Left lobe of liver (tissue), 2 donors: Measurements from ENCODE around the gene OPCML. TPM values are rescaled to one million over a fixed set of nuclear protein-coding genes. Genes with fewer than 3 reads are reported as not detected.

Experiments
- ATAC-seq: fragments of 200-7000 bp; cut with Tn5 transposase; one replicate; pipeline ENCODE4 v1.9.1; 2020; ENCODE audit warnings: mild to moderate bottlenecking, moderate library complexity
- DNase-seq: peaks from one replicate; pipeline ENCODE4 v3.0.0-alpha.2; 2020; ENCODE audit warnings: low spot score
- total RNA-seq: library from RNA; stranded (reverse); gene quantifications from one replicate; pipeline ENCODE4 v1.2.1, GENCODE V29; 2021
- donor health status: DM: no; HTN: no; CAD: no; lungs with moderate emphysema.
- donor health status: DM: no; HTN: yes; CAD: no.

OPCML gene
- total RNA-seq, 1 donor from 2014 or later = 0.05 TPM

- no peak for ATAC-seq
- no peak for DNase-seq
Measured at GRCh38 chr11:132556316-132556715, 976.0 kb downstream of the OPCML start.

DNA sequence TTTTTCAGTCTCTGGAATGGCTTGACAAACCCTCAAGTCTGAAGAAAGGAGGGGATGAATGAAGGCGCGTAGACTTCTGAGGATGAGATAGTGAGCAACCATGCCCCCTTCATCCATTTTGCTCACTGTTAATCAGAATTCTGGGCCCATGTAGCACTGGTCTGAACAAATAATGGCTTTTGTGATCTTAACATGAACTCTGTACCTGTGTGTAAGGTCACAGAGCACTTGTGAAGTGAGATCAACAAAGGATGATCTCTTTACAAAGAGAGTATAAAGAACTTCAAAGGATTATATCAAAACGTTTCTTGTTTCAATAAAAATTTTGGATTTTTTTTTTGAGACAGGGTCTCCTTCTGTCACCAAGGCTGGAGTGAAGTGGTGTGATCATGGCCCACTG lies 976.7 kb downstream of the OPCML start:
- ATAC-seq = no peak
- DNase-seq = no peak

DNA sequence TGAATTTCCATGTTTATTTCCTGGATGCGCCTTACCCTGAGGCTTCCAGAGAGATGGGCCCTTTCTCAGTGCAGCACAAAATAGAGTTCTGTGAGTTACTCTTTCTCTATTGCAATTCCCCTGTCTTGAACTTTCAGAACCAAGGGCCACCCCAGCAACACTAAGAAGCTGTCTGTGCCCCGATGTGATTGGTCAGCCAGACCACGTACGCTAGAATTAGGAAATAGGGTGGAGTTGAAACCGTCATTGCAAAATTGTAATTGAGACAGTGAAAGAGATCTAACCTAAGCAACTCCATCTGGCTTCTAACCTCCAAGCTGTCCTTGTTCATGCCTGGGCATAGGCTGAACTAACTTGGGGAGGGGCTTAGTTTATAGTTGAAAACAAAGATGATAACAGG lies 981.3 kb downstream of the OPCML start:
- DNase-seq = no peak

DNA sequence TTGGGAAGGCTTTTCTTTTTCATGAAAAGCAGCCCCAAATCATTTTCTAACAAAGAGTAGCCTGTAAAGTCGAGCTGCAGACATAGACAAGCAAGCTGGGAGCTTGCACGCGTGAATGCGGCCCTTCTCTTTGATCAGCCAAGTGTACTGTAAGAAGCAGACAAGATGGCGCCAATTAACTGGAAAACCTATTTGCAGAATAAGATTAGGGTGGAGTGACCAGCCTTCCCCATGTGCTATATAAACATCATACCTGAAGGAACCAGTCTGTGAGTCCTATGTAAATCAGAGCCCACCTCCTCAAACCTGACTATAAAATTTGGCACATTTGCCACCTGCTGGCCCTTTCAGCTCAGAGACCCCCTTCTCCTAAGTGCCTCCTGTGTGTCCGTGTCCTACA lies 982.7 kb downstream of the OPCML start:
- ATAC-seq = no peak
- DNase-seq = no peak

More for the DNA sequence above, 981.3 kb downstream of the OPCML start:
- ATAC-seq = no peak

DNA sequence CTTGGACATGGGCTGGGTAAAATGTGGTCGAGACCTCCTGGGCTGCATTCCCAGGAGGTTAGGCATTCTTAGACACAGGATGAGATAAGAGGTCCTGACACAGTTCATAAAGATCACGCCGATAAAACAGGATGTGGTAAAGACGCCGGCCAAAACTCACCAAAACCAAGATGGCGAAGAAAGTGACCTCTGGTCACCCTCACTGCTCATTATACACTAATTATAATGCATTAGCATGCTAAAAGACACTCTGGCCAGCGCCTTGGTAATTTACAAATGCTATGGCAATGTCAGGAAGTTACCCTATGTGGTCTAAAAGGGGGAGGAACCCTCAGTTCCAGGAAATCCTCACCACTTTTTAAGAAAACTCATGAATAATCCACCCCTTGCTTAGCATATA lies 983.3 kb downstream of the OPCML start:
- ATAC-seq (no peak), DNase-seq (no peak)

- no peak for ATAC-seq
- DNase-seq = no peak
Measured at GRCh38 chr11:132544007-132544406, 988.3 kb downstream of the OPCML start.

DNA sequence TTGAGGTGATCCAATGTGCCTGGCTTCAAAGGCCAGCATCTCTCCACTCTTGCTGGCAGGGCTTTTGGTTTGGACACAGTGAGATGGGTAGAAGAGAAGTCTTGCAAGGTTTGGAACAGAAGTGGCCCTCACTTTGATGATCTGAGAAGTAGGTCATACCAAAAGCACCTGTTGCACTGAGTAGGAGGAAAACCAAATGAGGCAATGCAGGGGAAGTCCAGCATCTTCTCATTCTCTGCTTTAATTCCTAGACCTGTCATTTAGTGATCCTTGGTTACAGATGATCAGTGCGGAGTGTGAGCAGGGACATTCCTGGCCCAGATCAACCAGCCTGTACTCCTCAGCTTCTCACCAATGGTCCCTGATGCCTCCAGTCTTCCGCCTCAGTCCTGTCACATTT lies 990.5 kb downstream of the OPCML start:
- no peak for ATAC-seq
- no peak for DNase-seq

- ATAC-seq = no peak
- DNase-seq = no peak
Measured at GRCh38 chr11:132540581-132540980, 991.7 kb downstream of the OPCML start.

- DNase-seq (no peak), ATAC-seq (no peak)
Measured at GRCh38 chr11:132539590-132540368, 992.5 kb downstream of the OPCML start.

- ATAC-seq (no peak), DNase-seq (no peak)
Measured at GRCh38 chr11:132538642-132539041, 993.7 kb downstream of the OPCML start.

GRCh38 chr11:132535830-132536229 lies 996.5 kb downstream of the OPCML start:
- no peak for ATAC-seq
- no peak for DNase-seq

GRCh38 chr11:132531921-132532320 lies 1000.4 kb downstream of the OPCML start:
- ATAC-seq (no peak), DNase-seq (no peak)

DNA sequence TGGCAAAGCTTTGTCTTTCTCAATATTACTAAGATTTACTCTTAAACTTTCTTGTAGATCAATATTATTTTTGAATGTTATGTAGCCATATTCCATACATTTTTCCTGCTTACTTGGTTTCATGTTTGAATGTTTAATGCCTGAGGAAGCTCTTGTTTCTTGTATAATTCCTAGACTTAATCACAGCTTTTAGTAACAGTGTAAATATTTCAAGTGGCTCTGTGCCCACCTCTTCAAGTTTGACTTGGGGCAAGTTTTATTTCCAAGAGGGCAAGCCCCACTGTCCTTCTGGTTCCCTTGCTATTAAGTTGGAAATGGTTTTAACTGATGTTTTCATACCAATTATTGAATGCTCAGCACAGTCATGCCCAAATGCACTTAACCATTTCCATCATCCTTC lies 1004.1 kb downstream of the OPCML start:
- ATAC-seq (no peak), DNase-seq (no peak)

DNA sequence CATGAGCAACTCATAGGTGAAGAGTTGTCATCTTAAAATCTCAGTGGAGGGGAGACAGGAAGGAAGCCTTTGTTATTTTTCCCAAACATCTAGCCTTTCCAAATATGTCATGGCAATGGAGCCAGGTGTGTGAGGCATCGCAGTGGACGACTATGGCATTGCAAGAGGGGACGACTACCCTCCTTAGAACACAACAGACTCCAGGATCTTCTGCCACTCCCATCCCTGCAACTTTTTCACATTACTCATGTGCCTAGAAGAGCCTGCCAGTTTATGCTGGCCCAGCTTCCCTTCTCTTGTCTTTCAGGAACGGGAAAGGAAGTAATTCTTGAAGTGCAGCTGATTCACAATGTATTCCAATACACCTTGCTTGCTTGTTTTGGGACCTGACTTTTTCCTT lies 1008.4 kb downstream of the OPCML start:
- no peak for DNase-seq
- ATAC-seq = no peak

DNA sequence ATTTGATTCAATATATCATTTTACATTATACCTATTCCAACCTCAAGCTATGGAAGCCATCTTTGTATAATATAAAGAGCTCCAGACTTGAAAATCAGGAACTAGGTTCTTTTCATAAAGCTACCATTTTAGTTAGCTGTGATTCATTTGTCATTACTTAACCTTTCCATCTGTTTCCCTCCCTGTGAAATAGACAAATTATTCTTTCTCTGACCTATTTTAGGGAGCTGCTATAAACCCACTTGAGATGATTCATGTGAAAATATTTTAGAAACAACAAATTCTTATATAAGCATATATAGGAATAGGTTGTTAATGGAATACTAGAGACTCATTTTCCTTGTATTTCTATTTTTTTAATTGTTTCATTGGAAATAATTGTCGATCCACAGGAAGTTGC lies 1012.1 kb downstream of the OPCML start:
- DNase-seq (no peak), ATAC-seq (no peak)

DNA sequence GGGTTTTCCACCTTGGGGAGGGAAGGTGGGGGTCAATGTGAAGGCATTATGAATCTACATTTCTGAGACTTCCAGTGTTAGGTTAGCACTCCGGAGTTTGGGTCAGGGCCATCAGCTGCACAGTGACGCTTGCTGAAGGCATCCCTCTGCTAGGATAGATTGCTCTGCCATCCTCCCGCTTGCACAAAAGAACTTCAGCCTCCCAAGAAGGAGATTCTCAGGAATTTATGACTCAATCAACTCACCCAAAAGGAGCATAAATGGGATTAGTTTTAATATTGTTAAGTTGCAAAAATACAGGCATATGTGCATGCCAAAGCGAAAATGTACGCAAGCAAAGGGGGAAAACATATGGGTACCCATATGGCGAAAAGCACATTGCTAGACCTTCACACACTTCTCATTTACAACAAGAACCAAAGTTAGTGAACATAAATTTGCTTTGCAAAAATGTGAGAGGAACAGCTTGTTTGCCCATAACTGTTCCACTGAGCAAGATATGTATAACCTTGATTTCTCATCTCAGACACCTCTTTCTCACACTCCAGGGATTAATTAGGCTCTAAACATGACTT lies 1013.0 kb downstream of the OPCML start:
- DNase-seq = no peak
- no peak for ATAC-seq

DNA sequence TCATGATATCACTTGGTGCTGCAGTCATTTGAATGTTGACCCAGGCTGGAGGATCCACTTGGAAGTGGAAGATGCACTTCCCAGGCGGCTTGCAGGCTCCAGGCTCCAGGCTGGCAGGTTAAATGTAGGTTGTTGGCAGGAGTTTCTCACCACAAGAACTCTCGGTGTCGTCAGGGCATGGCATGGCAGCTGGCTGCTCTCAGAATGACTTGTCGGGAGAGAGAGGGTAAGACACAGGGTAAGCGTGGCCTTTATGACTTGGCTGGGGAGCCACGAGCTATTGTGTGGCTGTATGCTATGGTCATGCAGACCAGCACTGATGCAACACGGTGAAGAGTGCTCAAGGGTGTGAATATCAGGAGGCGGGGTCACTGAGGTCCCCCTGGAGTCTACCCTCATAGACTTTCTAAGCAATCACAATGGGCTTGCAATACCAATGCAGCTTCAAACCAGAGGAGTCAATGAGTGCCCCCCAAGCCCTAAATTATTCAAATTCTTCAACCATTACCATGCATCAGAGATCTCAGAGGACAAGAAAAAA lies 1027.7 kb downstream of the OPCML start:
- no peak for DNase-seq
- no peak for ATAC-seq

- DNase-seq (no peak), ATAC-seq (no peak)
Measured at GRCh38 chr11:132501356-132501755, 1030.9 kb downstream of the OPCML start.

DNA sequence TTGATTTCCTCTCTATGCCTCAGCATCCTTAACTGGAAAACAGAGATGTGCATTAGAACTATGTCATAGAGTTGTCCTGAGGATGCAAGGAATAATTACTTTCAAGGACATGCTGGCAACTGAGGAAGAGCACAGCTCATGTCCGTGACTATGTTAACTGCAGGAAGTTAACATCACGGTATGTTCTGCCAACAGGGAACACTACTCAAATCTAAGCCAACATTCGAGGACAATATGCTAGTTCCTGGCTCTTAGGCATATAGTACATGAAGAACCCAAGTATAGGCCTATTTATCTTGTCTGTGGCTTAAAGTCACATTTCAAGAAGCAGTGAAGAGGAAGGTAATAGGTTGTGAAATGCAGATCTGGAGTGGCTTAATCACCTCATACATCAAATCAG lies 1032.6 kb downstream of the OPCML start:
- DNase-seq = no peak
- no peak for ATAC-seq

- DNase-seq = no peak
Measured at GRCh38 chr11:132496341-132496740, 1036.0 kb downstream of the OPCML start.

DNA sequence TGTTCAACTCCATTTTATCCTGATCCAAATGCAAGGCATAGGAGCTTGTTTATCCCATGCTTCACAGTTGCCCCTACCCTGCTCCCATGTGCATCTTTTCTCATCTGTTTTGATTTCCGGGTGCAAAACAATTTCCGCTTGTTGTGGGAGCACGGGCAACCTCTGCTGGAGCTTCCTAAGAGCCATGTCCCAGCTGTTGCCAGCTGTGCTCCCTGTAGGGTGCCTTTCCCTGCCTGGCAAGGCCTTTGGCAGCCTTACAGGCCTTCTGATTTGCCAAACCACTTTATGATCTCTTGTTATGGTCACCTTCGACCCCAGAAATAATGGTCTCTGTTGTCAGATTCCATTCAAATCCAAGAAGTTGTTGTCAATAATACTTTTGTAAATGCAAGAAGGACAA lies 1038.5 kb downstream of the OPCML start:
- ATAC-seq (no peak), DNase-seq (no peak)

More at GRCh38 chr11:132496341-132496740, 1036.0 kb downstream of the OPCML start:
- no peak for ATAC-seq

GRCh38 chr11:132490978-132491377 lies 1041.3 kb downstream of the OPCML start:
- no peak for DNase-seq
- no peak for ATAC-seq
